OCI-LY3 (cell line): ENCODE results near the gene GSAP.
"Not testable (repeated sequence)": the region's sequence is repeated elsewhere in the genome, so short reads cannot be mapped to it uniquely, and the experiment has no call there.

Experiments used
- H2AFZ ChIP-seq: fragments of 200-600, 300-600 bp; shearing (Covaris generic); 2 replicates; pipeline ENCODE4 v1.6.0; 2014; ENCODE audit warnings: antibody characterized with exemption, low read depth, low read length
- H3K27ac ChIP-seq: fragments of 200-600, 300-600 bp; sonication (generic); 2 replicates; pipeline ENCODE4 v1.5.1; 2014; ENCODE audit warnings: mild to moderate bottlenecking, low read length, moderate library complexity, mixed read lengths
- H3K27me3 ChIP-seq: fragments of 200-600, 300-600 bp; sonication (generic); 2 replicates; pipeline ENCODE4 v1.6.1; 2014; ENCODE audit warnings: low read depth, low read length, mixed read lengths
- H3K36me3 ChIP-seq: fragments of 200-600, 300-600 bp; sonication (generic); replicated peaks from 2 replicates; pipeline ENCODE3; 2014; ENCODE audit warnings: low read depth, low read length, mixed read lengths
- H3K4me1 ChIP-seq: fragments of 300-600, 200-600 bp; sonication (generic); 2 replicates; pipeline ENCODE4 v1.6.1; 2014; ENCODE audit warnings: low read length, mixed read lengths
- H3K4me2 ChIP-seq: fragments of 200-600, 300-600 bp; sonication (generic); 2 replicates; pipeline ENCODE4 v1.6.1; 2014; ENCODE audit warnings: low read length, mixed read lengths
- H3K4me3 ChIP-seq: fragments of 300-600, 200-600 bp; sonication (generic); 2 replicates; pipeline ENCODE4 v1.5.1; 2014; ENCODE audit warnings: antibody characterized with exemption, mild to moderate bottlenecking, low read length, moderate library complexity
- H3K79me2 ChIP-seq: fragments of 300-600, 200-600 bp; shearing (Covaris generic); 2 replicates; pipeline ENCODE4 v1.6.1; 2014; ENCODE audit warnings: mild to moderate bottlenecking, low read length, mixed read lengths
- H3K9ac ChIP-seq: fragments of 300-600, 200-600 bp; shearing (Covaris generic); 2 replicates; pipeline ENCODE4 v1.6.0; 2014; ENCODE audit warnings: mild to moderate bottlenecking, low read length, moderate library complexity
- H3K9me3 ChIP-seq: fragments of 200-600, 300-600 bp; shearing (Covaris generic); 2 replicates; pipeline ENCODE4 v1.6.1; 2014; ENCODE audit warnings: low read length, mixed read lengths; ENCODE audit not compliant: insufficient read depth
- H4K20me1 ChIP-seq: fragments of 200-600, 300-600 bp; sonication (generic); 2 replicates; pipeline ENCODE4 v1.6.1; 2016; ENCODE audit warnings: low read length, mixed read lengths; ENCODE audit not compliant: insufficient read depth
- EZH2phosphoT487 ChIP-seq: fragments of 200-600 bp; shearing (Covaris generic); IDR thresholded peaks from 2 replicates; pipeline ENCODE4 v1.6.1; 2018; ENCODE audit warnings: antibody characterized with exemption, mixed run types, low read depth
- TF ChIP-seq, protein P1 (sequence below): fragments of 200-600, 300-600 bp; sonication (generic); IDR thresholded peaks from 2 replicates; pipeline ENCODE4 v1.5.1; 2014; ENCODE audit warnings: antibody characterized with exemption, low read length, low read depth

The GSAP gene

DNA sequence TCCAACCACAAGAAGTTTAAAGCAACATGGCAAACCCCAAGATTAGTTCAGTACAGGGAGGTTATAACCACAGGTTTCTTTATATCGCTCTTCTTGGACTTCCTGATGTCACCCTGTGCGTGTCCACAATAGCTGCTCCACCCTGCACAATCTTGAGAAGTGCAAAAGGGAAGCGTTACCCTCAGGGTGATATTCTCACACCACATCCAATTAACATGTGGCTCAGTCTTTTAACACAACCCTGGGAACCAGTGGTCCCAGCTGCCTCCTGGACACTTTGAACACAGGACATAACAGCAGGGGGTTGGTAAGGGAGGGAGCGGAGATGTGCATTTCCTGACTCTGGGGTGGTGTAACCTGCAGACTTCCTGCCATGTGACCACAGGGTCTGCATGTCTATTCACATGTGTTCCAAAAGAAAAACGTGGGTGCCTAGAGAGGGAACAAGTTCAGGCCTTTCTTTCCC lies 64.6 kb downstream of the GSAP start:
- TF ChIP-seq, protein P1, sequence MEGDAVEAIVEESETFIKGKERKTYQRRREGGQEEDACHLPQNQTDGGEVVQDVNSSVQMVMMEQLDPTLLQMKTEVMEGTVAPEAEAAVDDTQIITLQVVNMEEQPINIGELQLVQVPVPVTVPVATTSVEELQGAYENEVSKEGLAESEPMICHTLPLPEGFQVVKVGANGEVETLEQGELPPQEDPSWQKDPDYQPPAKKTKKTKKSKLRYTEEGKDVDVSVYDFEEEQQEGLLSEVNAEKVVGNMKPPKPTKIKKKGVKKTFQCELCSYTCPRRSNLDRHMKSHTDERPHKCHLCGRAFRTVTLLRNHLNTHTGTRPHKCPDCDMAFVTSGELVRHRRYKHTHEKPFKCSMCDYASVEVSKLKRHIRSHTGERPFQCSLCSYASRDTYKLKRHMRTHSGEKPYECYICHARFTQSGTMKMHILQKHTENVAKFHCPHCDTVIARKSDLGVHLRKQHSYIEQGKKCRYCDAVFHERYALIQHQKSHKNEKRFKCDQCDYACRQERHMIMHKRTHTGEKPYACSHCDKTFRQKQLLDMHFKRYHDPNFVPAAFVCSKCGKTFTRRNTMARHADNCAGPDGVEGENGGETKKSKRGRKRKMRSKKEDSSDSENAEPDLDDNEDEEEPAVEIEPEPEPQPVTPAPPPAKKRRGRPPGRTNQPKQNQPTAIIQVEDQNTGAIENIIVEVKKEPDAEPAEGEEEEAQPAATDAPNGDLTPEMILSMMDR = no peak
- TF ChIP-seq EZH2phosphoT487 = no peak
- Histone ChIP-seq H3K27me3 (no peaks in the 10 kb centered on the region), H2AFZ (no peak overlapping the region), H3K9ac (no peak overlapping the region), H4K20me1 (no peaks in the 10 kb centered on the region), H3K4me1 (peaks cover 8% of the 10 kb centered on the region), H3K4me3 (no peak overlapping the region), H3K4me2 (peak overlapping the region; percentile 22), H3K36me3 (no peaks in the 10 kb centered on the region), H3K9me3 (no peaks in the 10 kb centered on the region), H3K27ac (no peak overlapping the region), H3K79me2 (no peaks in the 10 kb centered on the region)

DNA sequence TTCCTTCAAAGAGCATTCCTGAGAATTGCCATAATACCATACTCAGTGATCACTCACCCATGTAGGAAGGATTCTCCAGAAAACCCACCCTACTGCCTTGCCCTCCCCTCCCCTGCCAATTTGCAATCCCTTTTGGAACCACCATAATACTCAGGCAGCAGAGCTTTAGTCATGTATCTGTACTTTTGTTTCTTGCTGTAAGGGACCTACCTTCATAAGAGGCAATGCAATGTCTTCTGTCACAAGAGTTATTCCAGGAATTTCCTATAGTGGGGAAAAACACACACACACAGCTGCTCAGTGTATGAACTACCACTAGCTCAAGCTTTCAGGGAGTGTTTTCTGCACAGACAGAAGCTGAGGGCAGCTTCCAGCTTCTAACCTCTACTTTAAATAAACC lies 67.0 kb downstream of the GSAP start:
- H3K36me3 ChIP-seq = no peaks in the 10 kb centered on the region
- no peaks in the 10 kb centered on the region for H4K20me1 ChIP-seq
- no peaks in the 10 kb centered on the region for H3K27me3 ChIP-seq
- no peak overlapping the region for H2AFZ ChIP-seq
- H3K79me2 ChIP-seq = no peaks in the 10 kb centered on the region
- H3K9ac ChIP-seq = no peak overlapping the region
- H3K27ac ChIP-seq = no peak overlapping the region
- H3K4me2 ChIP-seq = no peak overlapping the region
- peaks cover 15% of the 10 kb centered on the region for H3K4me1 ChIP-seq
- H3K9me3 ChIP-seq = no peaks in the 10 kb centered on the region
- TF ChIP-seq EZH2phosphoT487 = no peak
- TF ChIP-seq, protein P1 = no peak
- no peak overlapping the region for H3K4me3 ChIP-seq

DNA sequence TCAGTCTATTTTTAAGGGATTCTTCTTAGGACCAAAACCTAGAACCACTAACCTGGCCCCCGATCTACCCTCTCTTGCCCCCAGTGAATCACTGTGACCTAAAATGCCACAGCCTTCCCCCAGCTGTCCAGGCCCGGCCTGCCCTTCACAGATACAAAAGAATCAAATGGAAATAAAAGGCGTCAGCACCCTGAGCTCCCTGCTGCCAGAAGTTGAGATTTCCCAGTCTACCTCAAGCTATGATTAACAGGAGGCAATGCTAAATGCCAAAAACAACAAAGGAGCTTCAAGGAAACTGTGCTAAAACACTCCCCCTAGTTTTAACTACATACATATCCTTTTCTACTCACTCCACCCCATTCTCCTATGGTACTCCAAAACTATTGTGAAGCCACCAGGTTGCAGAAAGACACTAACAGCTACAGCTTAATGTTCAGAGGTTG lies 67.8 kb downstream of the GSAP start:
- Histone ChIP-seq H3K27ac (no peak overlapping the region), H3K27me3 (no peaks in the 10 kb centered on the region), H3K4me1 (peaks cover 15% of the 10 kb centered on the region), H3K9ac (no peak overlapping the region), H3K79me2 (no peaks in the 10 kb centered on the region), H3K4me3 (no peak overlapping the region), H3K4me2 (no peak overlapping the region), H3K36me3 (no peaks in the 10 kb centered on the region), H4K20me1 (no peaks in the 10 kb centered on the region), H3K9me3 (no peaks in the 10 kb centered on the region), H2AFZ (no peak overlapping the region)
- TF ChIP-seq, protein P1 = no peak

DNA sequence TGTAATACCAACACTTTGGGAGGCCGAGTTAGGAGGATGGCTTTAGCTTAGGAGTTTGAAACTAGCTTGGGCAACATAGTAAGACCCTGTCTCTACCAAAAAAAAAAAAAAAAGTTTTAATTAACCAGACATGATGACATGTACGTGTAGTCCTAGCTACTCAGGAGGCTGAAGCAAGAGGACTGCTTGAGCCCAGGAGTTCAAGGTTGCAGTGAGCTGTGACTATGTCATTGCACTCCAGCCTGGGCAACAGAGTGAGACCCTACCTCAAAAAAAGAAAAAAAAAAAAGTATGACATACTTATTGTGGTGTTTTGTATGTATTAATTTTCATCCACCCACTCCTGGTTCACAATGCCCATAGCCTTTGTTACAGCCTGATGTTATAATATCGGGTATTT lies 69.7 kb downstream of the GSAP start:
- H3K4me1 ChIP-seq = peaks cover 12% of the 10 kb centered on the region
- H3K9me3 ChIP-seq = no peaks in the 10 kb centered on the region
- H3K4me3 ChIP-seq = no peak overlapping the region
- no peak overlapping the region for H3K4me2 ChIP-seq
- H4K20me1 ChIP-seq = no peaks in the 10 kb centered on the region
- H3K9ac ChIP-seq = no peak overlapping the region
- no peak overlapping the region for H2AFZ ChIP-seq
- TF ChIP-seq, protein P1 = no peak
- no peak for TF ChIP-seq EZH2phosphoT487
- H3K36me3 ChIP-seq = no peaks in the 10 kb centered on the region
- H3K27ac ChIP-seq = no peak overlapping the region
- H3K79me2 ChIP-seq = no peaks in the 10 kb centered on the region
- no peaks in the 10 kb centered on the region for H3K27me3 ChIP-seq

DNA sequence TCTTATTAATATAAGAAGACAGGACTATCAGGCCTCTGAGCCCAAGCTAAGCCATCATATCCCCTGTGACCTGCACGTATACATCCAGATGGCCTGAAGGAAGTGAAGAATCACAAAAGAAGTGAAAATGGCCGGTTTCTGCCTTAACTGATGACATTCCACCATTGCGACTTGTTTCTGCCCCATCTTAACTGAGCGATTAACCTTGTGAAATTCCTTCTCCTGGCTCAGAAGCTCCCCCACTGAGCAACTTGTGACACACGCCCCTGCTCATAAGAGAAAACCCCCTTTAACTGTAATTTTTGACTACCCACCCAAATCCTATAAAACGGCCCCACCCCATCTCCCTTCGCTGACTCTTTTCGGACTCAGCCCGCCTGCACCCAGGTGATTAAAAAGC lies 70.7 kb downstream of the GSAP start:
- not testable (repeated sequence) for H3K4me1 ChIP-seq, H3K4me2 ChIP-seq, H2AFZ ChIP-seq, H4K20me1 ChIP-seq, H3K4me3 ChIP-seq, H3K79me2 ChIP-seq, H3K36me3 ChIP-seq, H3K27ac ChIP-seq, H3K9me3 ChIP-seq, H3K9ac ChIP-seq, H3K27me3 ChIP-seq
